Neuron (in vitro differentiated cells): ENCODE results near the gene NFATC2.

ENCODE experiments used
- H2AFZ ChIP-seq: one replicate; pipeline ENCODE4 v1.6.1; 2013; ENCODE audit warnings: low read depth, mild to moderate bottlenecking, inconsistent platforms, low read length, moderate library complexity
- H3K27me3 ChIP-seq: one replicate; pipeline ENCODE4 v1.6.1; 2013; ENCODE audit warnings: low read length; ENCODE audit not compliant: insufficient read depth
- H3K36me3 ChIP-seq: one replicate; pipeline ENCODE4 v1.6.1; 2013; ENCODE audit warnings: low read length; ENCODE audit not compliant: insufficient read depth
- H3K4me1 ChIP-seq: one replicate; pipeline ENCODE4 v1.6.1; 2013; ENCODE audit warnings: low read length; ENCODE audit not compliant: insufficient read depth
- H3K4me3 ChIP-seq: 2 replicates; pipeline ENCODE4 v1.5.1; 2013; ENCODE audit warnings: mild to moderate bottlenecking, low read length, moderate library complexity
- H3K9me3 ChIP-seq: one replicate; pipeline ENCODE4 v1.6.1; 2013; ENCODE audit warnings: low read length

NFATC2 gene

GRCh38 chr20:51363378-51363777 is 179.1 kb downstream of the NFATC2 start:
- Histone ChIP-seq H3K4me3 (no peak overlapping the region), H3K36me3 (no peaks in the 10 kb centered on the region), H3K27me3 (no peaks in the 10 kb centered on the region), H3K4me1 (peaks cover 3% of the 10 kb centered on the region), H2AFZ (no peak overlapping the region), H3K9me3 (no peaks in the 10 kb centered on the region)

DNA sequence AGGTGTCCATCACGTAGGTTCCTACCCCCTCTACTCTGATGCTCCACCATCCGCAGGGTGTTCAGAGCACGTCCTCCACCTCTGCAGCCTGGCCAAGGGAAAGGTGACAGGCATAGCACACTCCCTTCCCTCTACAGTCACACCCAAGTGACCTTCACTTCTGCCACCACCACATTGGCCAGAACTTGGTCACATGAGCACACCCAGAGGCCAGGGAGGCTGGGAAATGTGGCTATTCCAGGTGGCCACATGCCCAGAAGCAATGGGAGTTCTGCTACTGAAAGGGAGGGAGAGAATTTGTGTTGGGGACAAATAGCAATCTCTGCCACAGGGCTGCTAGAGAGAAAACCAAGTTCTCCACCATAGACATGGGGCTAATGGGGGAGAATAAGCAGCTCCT is 180.3 kb downstream of the NFATC2 start:
- H2AFZ ChIP-seq: no peak overlapping the region
- no peaks in the 10 kb centered on the region for H3K27me3 ChIP-seq
- H3K4me1 ChIP-seq: peaks cover 3% of the 10 kb centered on the region
- H3K4me3 ChIP-seq: no peak overlapping the region
- no peaks in the 10 kb centered on the region for H3K9me3 ChIP-seq
- H3K36me3 ChIP-seq: no peaks in the 10 kb centered on the region

DNA sequence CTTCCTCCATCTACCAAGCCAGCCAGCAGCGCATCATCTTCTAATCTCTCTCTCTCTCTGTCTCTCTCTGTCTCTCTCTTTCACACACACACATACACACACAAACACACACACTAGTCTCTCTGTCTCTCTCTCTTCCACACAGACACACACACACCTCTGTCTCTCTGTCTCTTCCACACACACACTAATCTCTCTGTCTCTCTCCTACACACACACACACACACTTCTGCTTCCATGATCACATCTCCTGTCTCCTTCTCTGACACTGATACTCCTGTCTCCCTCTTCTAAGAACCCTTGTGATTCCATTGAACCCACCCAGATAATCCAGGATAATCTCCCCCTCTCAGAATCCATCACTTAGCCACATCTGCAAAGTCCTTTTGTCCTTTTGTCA is 181.3 kb downstream of the NFATC2 start:
- Histone ChIP-seq H3K27me3 (no peaks in the 10 kb centered on the region), H3K4me3 (no peak overlapping the region), H2AFZ (no peak overlapping the region), H3K4me1 (no peaks in the 10 kb centered on the region), H3K36me3 (no peaks in the 10 kb centered on the region), H3K9me3 (no peaks in the 10 kb centered on the region)

- Histone ChIP-seq H3K4me1 (no peaks in the 10 kb centered on the region), H3K9me3 (no peaks in the 10 kb centered on the region), H3K4me3 (no peak overlapping the region), H3K27me3 (no peaks in the 10 kb centered on the region), H3K36me3 (no peaks in the 10 kb centered on the region), H2AFZ (no peak overlapping the region)
These were observed 181.9 kb downstream of the NFATC2 start for GRCh38 chr20:51360451-51361201.

DNA sequence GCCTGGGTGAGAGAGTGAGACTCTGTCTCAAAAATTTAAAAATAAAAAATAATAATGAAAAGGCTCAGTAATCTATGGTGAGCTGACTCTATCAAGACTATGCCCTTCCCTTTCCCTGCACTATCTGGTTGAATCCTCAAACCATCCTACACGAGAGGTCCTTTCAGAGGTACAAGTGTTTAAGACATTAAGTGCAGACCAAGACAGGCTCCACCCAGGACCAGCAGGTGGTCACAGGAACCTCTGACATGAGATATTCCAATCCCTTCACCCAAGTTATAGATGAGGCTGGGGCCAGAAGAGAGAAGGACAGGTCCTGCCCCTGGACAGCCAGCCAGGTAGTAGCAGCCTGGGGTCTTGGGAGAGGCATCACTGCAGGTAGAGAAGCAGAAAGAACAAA is 182.6 kb downstream of the NFATC2 start:
- H3K4me3 ChIP-seq: no peak overlapping the region
- H3K9me3 ChIP-seq: no peaks in the 10 kb centered on the region
- H2AFZ ChIP-seq: no peak overlapping the region
- H3K27me3 ChIP-seq: no peaks in the 10 kb centered on the region
- H3K36me3 ChIP-seq: no peaks in the 10 kb centered on the region
- H3K4me1 ChIP-seq: no peaks in the 10 kb centered on the region

GRCh38 chr20:51359401-51359800 is 183.1 kb downstream of the NFATC2 start:
- Histone ChIP-seq H2AFZ (no peak overlapping the region), H3K4me3 (no peak overlapping the region), H3K4me1 (no peaks in the 10 kb centered on the region), H3K9me3 (no peaks in the 10 kb centered on the region), H3K36me3 (no peaks in the 10 kb centered on the region), H3K27me3 (no peaks in the 10 kb centered on the region)

DNA sequence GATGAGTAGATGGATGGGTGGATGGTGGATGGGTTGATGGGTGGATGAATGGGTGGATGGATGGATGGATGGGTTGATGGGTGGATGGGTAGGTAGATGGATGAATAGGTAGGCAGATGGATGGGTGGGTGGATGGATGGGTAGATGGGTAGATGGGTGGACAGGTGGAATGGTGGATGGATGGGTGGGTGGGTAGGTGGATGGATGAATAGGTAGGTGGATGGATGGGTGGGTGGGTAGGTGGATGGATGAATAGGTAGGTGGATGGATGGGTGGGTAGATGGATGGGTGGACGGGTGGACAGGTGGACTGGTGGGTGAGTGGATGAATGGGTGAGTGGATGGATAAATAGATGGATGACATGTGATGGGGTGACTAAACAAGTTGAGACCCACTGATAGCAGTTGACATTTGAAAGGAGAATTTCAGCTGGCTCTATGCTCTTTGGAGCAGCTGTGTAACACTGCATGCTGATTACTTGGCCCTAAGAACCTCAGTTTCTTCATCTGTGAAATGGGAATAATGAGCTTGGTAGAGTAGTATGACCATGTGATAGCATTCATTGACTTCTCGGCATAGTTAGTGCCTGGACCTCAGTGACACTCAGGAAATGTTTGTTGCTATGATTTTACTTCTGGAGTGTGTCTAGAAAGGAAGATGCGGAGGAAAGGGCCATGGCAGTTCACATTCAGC is 184.3 kb downstream of the NFATC2 start:
- Histone ChIP-seq H3K36me3 (no peaks in the 10 kb centered on the region), H3K27me3 (no peaks in the 10 kb centered on the region), H3K4me3 (no peak overlapping the region), H2AFZ (no peak overlapping the region), H3K4me1 (no peaks in the 10 kb centered on the region), H3K9me3 (no peaks in the 10 kb centered on the region)

GRCh38 chr20:51357543-51357942 is 185.0 kb downstream of the NFATC2 start:
- no peak overlapping the region for H2AFZ ChIP-seq
- H3K4me1 ChIP-seq: no peaks in the 10 kb centered on the region
- no peaks in the 10 kb centered on the region for H3K27me3 ChIP-seq
- no peaks in the 10 kb centered on the region for H3K36me3 ChIP-seq
- no peak overlapping the region for H3K4me3 ChIP-seq
- H3K9me3 ChIP-seq: no peaks in the 10 kb centered on the region

- no peaks in the 10 kb centered on the region for H3K27me3 ChIP-seq
- no peaks in the 10 kb centered on the region for H3K36me3 ChIP-seq
- H2AFZ ChIP-seq: no peak overlapping the region
- no peak overlapping the region for H3K4me3 ChIP-seq
- no peaks in the 10 kb centered on the region for H3K4me1 ChIP-seq
- no peaks in the 10 kb centered on the region for H3K9me3 ChIP-seq
These were observed 185.6 kb downstream of the NFATC2 start for GRCh38 chr20:51356871-51357270.

DNA sequence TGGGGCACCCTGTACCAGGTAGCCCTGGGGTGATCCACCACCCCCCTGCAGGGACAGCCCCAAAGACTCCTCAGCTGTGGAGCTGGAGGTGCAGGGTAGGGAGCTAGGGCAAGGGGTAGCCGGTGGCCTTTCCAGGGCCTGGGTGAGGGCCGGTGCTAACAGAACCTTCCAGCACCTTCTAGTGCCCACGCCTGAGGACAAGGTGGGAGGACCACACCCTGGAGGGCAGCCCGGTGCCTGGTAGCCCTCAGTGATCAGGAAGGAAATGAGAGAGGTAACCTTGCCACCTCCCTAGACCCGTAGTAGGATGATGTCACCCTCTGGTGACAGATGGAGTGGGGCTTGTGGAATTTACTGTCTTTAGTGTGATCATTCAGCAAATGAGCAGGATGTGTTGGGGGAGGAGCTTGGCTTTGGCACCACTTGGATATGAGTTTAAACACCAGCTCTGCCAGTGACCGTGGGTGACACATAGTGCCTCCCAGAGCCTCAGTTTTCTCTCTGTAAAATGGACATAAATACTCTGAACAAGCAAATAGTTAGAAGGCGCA is 187.7 kb downstream of the NFATC2 start:
- no peak overlapping the region for H3K4me3 ChIP-seq
- no peaks in the 10 kb centered on the region for H3K27me3 ChIP-seq
- H3K4me1 ChIP-seq: no peaks in the 10 kb centered on the region
- no peak overlapping the region for H2AFZ ChIP-seq
- no peaks in the 10 kb centered on the region for H3K36me3 ChIP-seq
- no peaks in the 10 kb centered on the region for H3K9me3 ChIP-seq

DNA sequence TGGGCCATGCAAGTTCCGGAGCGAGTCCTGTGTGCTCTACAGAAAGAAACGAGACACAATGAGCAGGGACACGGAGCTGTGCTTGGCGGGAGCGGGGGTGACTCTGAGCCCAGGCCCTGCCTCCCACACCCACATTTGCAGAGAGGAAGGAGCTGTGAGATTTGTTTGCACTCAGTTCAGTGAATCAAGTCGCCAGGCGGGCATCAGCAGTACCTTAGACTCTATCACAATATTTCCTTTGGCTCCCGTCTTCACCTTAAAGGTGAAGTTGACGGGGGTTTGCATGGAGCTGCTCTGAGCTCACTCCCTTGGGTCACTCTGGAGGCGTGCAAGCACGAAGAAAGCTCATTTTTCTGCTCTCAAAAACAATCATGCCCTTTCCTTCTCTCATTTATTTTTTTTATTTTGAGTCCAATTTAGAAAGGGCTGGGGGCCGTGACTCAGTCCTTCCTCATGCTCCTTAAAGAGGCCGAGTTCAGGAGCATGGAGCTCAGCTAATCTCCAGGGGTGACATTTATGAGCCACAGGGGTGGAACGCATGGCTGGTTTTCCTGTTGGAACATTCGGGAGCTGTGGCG is 188.2 kb downstream of the NFATC2 start:
- Histone ChIP-seq H3K27me3 (no peaks in the 10 kb centered on the region), H3K36me3 (no peaks in the 10 kb centered on the region), H2AFZ (no peak overlapping the region), H3K4me1 (no peaks in the 10 kb centered on the region), H3K9me3 (no peaks in the 10 kb centered on the region), H3K4me3 (no peak overlapping the region)

DNA sequence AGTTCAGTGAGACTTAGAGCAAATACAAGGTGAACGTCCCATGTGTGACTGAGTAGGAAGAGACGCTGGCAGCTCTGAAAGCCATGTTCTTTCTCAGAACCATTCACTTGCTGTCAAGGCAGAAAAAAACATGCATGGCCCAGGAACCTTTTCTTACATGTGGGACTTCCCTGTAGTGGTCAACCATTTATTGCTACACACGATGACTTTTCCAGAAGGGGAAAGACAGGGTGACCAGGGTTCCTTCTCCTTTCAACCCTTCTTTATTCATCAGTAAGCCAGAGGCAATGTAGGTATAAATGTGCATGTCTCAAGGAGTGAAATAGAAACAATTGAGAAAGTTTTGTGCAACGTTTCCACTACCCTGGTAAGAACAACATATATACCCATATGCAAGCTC is 189.0 kb downstream of the NFATC2 start:
- H3K27me3 ChIP-seq: no peaks in the 10 kb centered on the region
- H3K4me3 ChIP-seq: no peak overlapping the region
- no peaks in the 10 kb centered on the region for H3K36me3 ChIP-seq
- H3K9me3 ChIP-seq: no peaks in the 10 kb centered on the region
- no peaks in the 10 kb centered on the region for H3K4me1 ChIP-seq
- H2AFZ ChIP-seq: no peak overlapping the region

DNA sequence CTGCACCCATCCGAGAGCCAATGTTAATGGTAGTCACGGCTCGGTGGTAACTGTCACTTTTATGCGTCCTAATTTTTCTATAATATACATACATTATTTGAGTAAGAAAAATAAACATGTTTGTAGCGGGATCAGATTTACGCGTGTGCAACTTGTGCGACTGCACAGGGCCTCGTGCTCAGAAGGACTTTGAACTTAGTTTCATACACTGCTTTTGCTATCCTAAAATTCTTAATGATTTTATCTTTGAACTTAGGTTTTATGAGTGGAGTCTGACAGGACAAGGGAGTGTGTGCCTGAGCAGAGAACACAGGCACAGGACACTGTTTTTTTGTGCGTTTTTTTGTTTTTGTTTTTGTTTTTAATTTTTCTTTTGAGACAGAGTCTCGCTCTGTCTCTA is 189.7 kb downstream of the NFATC2 start:
- H3K4me3 ChIP-seq: no peak overlapping the region
- H3K36me3 ChIP-seq: no peaks in the 10 kb centered on the region
- H3K9me3 ChIP-seq: no peaks in the 10 kb centered on the region
- H3K27me3 ChIP-seq: no peaks in the 10 kb centered on the region
- H2AFZ ChIP-seq: no peak overlapping the region
- no peaks in the 10 kb centered on the region for H3K4me1 ChIP-seq
